ENCODE results near the gene MTNR1A. TPM values are rescaled to one million over a fixed set of nuclear protein-coding genes. Genes with fewer than 3 reads are reported as not detected.

Gene MTNR1A
- total and polyA plus RNA-seq, 2 of the 4 experiments (the other 2 are of a cell fraction), result not detected

DNA sequence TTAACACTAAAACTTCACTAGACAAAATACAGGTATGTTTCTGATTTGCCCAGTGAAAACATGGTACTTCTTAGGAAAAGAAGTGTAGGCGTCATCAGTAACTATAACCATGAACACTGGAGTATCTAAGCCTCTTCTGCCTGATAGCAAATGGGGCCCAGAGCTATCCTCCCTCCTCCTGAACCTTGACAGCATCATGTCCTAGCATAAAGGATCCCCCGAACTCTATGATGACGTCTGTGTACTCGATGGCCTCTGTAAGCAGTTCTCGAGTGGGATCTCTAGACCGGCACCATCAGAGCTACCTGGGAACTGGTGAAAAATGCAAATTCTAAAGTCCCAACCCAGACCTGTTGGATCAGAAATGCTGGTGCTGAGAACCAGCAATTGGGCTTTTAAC is 36.3 kb upstream of the MTNR1A start:
- Histone ChIP-seq H2BK120ac (ENCODE audit: low read depth, low read length) (no peak overlapping the region), H2BK20ac (ENCODE audit: low read depth, low read length) (no peak overlapping the region), H3K9me3 (ENCODE audit: control insufficient read depth, insufficient read depth, low read length) (no peaks in the 10 kb centered on the region), H2AK9ac (replicated peaks; ENCODE audit: low read depth, low read length, poor library complexity) (no peak overlapping the region), H3K4me1 (ENCODE audit: control insufficient read depth, insufficient read depth, low read length) (no peaks in the 10 kb centered on the region), H2AK5ac (ENCODE audit: low read depth, low read length) (no peak overlapping the region), H4K5ac (ENCODE audit: low read depth, low read length) (no peak overlapping the region), H3K18ac (ENCODE audit: low read depth, low read length) (no peak overlapping the region), H4K91ac (ENCODE audit: insufficient read depth, low read depth, low read length) (no peak overlapping the region), H3K9ac (ENCODE audit: low read depth, low read length) (no peak overlapping the region), H4K8ac (ENCODE audit: low read depth in 2 of 2, low read length in 2 of 2) (no peak overlapping the region), H4K20me1 (ENCODE audit: insufficient read depth, low read length) (peaks cover 54% of the 10 kb centered on the region), H3K4ac (ENCODE audit: low read depth, low read length) (no peak overlapping the region), H2BK15ac (ENCODE audit: low read depth, low read length) (no peak overlapping the region), H3K56ac (ENCODE audit: extremely low read depth, insufficient read depth, low read length) (no peak overlapping the region), H2BK5ac (ENCODE audit: low read depth, low read length, poor library complexity, severe bottlenecking) (no peak overlapping the region), H3K27ac (ENCODE audit: insufficient read depth, low read length) (no peak overlapping the region), H3K79me1 (ENCODE audit: low read depth in 1 of 2, low read length in 2 of 2) (peaks cover 19 to 43% of the 10 kb centered on the region in 2 experiments), H3K9me1 (ENCODE audit: insufficient read depth, low read length) (peaks cover 6% of the 10 kb centered on the region; the same call in 1 of the 2 replicates), H3K14ac (replicated peaks; ENCODE audit: low read depth, low read length) (no peak overlapping the region), H3K27me3 (ENCODE audit: control insufficient read depth, insufficient read depth, low read length) (no peaks in the 10 kb centered on the region), H3K4me2 (ENCODE audit: low read depth, low read length) (no peak overlapping the region), H3K23ac (ENCODE audit: low read depth, low read length) (no peak overlapping the region), H3K36me3 (ENCODE audit: control insufficient read depth, insufficient read depth, low read length) (peaks cover 60% of the 10 kb centered on the region), H2AFZ (replicated peaks; ENCODE audit: low read length, poor library complexity) (no peak overlapping the region), H3K4me3 (ENCODE audit: insufficient read depth, low read depth, low read length) (no peak overlapping the region)
- DNase-seq, result no peak
- intact Hi-C loops (cut with micrococcal nuclease), result no loop called here
- dilution Hi-C loops (cut with HindIII; ENCODE audit: low sequenced_read_pairs, unreplicated experiment), result no loop called here
- CTCF ChIA-PET, result no interaction called here
- in situ Hi-C loops (cut with MboI; ENCODE audit: low sequenced_read_pairs), result no loop called here
- ATAC-seq (ENCODE audit: low read depth), result no peak
- no TSS peak for BruUV-seq (replicated peaks)
- TF ChIP-seq, protein P1, sequence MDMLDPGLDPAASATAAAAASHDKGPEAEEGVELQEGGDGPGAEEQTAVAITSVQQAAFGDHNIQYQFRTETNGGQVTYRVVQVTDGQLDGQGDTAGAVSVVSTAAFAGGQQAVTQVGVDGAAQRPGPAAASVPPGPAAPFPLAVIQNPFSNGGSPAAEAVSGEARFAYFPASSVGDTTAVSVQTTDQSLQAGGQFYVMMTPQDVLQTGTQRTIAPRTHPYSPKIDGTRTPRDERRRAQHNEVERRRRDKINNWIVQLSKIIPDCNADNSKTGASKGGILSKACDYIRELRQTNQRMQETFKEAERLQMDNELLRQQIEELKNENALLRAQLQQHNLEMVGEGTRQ (IDR thresholded peaks at IDR 0.05; ENCODE audit: low read depth, low read length), result no peak
- TF ChIP-seq FOS (IDR thresholded peaks at IDR 0.05; ENCODE audit: low read depth, low read length) (no peak), NFE2L2 (IDR thresholded peaks at IDR 0.05; ENCODE audit: low read depth, low read length) (no peak), CHD1 (IDR thresholded peaks at IDR 0.05; ENCODE audit: low read depth, low read length) (no peak), MAZ (IDR thresholded peaks at IDR 0.05; ENCODE audit: borderline replicate concordance, low read depth, low read length) (no peak), BHLHE40 (IDR thresholded peaks at IDR 0.05; ENCODE audit: low read depth, low read length) (no peak), MXI1 (IDR thresholded peaks at IDR 0.05; ENCODE audit: borderline replicate concordance, low read depth, low read length) (no peak), RFX5 (IDR thresholded peaks at IDR 0.05; ENCODE audit: low read depth, low read length) (no peak), RAD21 (IDR thresholded peaks at IDR 0.05; ENCODE audit: low read length) (no peak), MAFK (IDR thresholded peaks at IDR 0.05; ENCODE audit: low read depth, low read length) (no peak), SMC3 (IDR thresholded peaks at IDR 0.05; ENCODE audit: low read depth, low read length) (no peak), RCOR1 (IDR thresholded peaks at IDR 0.05; ENCODE audit: insufficient replicate concordance, low read length) (no peak), POLR2A (IDR thresholded peaks at IDR 0.05; ENCODE audit: low read depth, low read length) (no peak), CEBPB (IDR thresholded peaks at IDR 0.05; ENCODE audit: low read depth, low read length) (no peak)
- TF ChIP-seq, protein P2, sequence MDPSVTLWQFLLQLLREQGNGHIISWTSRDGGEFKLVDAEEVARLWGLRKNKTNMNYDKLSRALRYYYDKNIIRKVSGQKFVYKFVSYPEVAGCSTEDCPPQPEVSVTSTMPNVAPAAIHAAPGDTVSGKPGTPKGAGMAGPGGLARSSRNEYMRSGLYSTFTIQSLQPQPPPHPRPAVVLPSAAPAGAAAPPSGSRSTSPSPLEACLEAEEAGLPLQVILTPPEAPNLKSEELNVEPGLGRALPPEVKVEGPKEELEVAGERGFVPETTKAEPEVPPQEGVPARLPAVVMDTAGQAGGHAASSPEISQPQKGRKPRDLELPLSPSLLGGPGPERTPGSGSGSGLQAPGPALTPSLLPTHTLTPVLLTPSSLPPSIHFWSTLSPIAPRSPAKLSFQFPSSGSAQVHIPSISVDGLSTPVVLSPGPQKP (IDR thresholded peaks at IDR 0.05; ENCODE audit: borderline replicate concordance, low read depth, low read length), result no peak
- TF ChIP-seq, protein P3, sequence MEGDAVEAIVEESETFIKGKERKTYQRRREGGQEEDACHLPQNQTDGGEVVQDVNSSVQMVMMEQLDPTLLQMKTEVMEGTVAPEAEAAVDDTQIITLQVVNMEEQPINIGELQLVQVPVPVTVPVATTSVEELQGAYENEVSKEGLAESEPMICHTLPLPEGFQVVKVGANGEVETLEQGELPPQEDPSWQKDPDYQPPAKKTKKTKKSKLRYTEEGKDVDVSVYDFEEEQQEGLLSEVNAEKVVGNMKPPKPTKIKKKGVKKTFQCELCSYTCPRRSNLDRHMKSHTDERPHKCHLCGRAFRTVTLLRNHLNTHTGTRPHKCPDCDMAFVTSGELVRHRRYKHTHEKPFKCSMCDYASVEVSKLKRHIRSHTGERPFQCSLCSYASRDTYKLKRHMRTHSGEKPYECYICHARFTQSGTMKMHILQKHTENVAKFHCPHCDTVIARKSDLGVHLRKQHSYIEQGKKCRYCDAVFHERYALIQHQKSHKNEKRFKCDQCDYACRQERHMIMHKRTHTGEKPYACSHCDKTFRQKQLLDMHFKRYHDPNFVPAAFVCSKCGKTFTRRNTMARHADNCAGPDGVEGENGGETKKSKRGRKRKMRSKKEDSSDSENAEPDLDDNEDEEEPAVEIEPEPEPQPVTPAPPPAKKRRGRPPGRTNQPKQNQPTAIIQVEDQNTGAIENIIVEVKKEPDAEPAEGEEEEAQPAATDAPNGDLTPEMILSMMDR (conservative IDR thresholded peaks at IDR 0.05; ENCODE audit: low read depth, low read length), result no peak
- POLR2A ChIA-PET (ENCODE audit: unreplicated experiment), result no interaction called here
- WGBS, 2 experiments (ENCODE audit: extremely low coverage in 2 of 2, insufficient read length in 1 of 2), result 87% methylated on average over 5 of the region's 6 CpGs; no CpG with 5 or more reads in 1 of the 2 experiments

Data from IMR-90 (cell line).